HCT116 (cell line): ENCODE results near the gene MUTYH. TPM values are rescaled to one million over a fixed set of nuclear protein-coding genes. Genes with fewer than 3 reads are reported as not detected.

Experiments used
- ATAC-seq: fragments of 200-7000 bp; cut with Tn5 transposase; 2 replicates; pipeline ENCODE4 v1.9.1; 2020; ENCODE audit warnings: mild to moderate bottlenecking, moderate library complexity
- BruUV-seq: library from RNA; stranded (reverse); fragments of 400-500 nt; replicated peaks from 2 replicates; lab custom pipeline; 2021; lab: Mats Ljungman, UMichigan
- CTCF ChIA-PET: fragments of 300-600 bp; sonication (Branson Sonifier 250); formaldehyde crosslinking; loops from one replicate; lab custom pipeline; 2021; ENCODE audit warnings: antibody characterized with exemption; lab: Charles Lee
- POLR2A ChIA-PET: fragments of 300-600, 350-600 bp; sonication (Branson Sonifier 250); formaldehyde crosslinking; loops from one replicate; lab custom pipeline; 2021; ENCODE audit warnings: antibody characterized with exemption; lab: Charles Lee
- RAD21 ChIA-PET, 2 experiments: fragments of 300-600 bp; sonication (Branson Sonifier 250); formaldehyde crosslinking; loops; one replicate each; lab custom pipeline; 2023; ENCODE audit warnings: low total read pairs in 2 of 2; ENCODE audit not compliant: uncharacterized antibody in 2 of 2, unreplicated experiment in 2 of 2, low non-redundant PET in 1 of 2; lab: Charles Lee
- DNase-seq: peaks from one replicate; pipeline ENCODE4 v3.0.0-alpha.2; 2010; ENCODE audit warnings: low read depth, low spot score
- H2AFZ ChIP-seq: fragments of 200-600 bp; shearing (Covaris generic), sonication (generic); 2 replicates; pipeline ENCODE4 v1.6.1; 2017; ENCODE audit warnings: low read depth, mixed run types, mixed read lengths, antibody characterized with exemption, low read length; ENCODE audit not compliant: poor library complexity, severe bottlenecking
- H3K27ac ChIP-seq: 2 replicates; pipeline ENCODE4 v1.5.1; 2012; ENCODE audit warnings: low read depth, low read length
- H3K27me3 ChIP-seq: fragments of 200-600 bp; sonication (generic); 2 replicates; pipeline ENCODE4 v1.6.1; 2016; ENCODE audit warnings: mixed run types, low read length, mixed read lengths; ENCODE audit not compliant: insufficient read depth
- H3K36me3 ChIP-seq, 2 experiments: fragments of 200-500 bp in 1 of 2; fragments of 200-600 bp in 1 of 2; sonication (Bioruptor generic) in 1 of 2; sonication (generic) in 1 of 2; 2 replicates each; pipeline versions ENCODE4 v1.5.1 to v1.6.1; 2014 to 2016; ENCODE audit warnings: low read length in 2 of 2, inconsistent platforms in 1 of 2, mixed read lengths in 1 of 2, mixed run types in 1 of 2; ENCODE audit not compliant: insufficient read depth in 2 of 2, control insufficient read depth in 1 of 2
- H3K4me1 ChIP-seq, 2 experiments: fragments of 200-600 bp in 1 of 2; sonication (generic) in 1 of 2; 2 replicates each; pipeline versions ENCODE4 v1.5.1 to v1.6.1; 2012 to 2017; ENCODE audit warnings: low read length in 2 of 2, inconsistent platforms in 1 of 2, mild to moderate bottlenecking in 1 of 2, mixed read lengths in 1 of 2, mixed run types in 1 of 2, moderate library complexity in 1 of 2; ENCODE audit not compliant: insufficient read depth in 2 of 2, control insufficient read depth in 1 of 2
- H3K4me2 ChIP-seq: fragments of 200-600 bp; sonication (generic); 2 replicates; pipeline ENCODE4 v1.6.1; 2017; ENCODE audit warnings: mixed run types, low read length, mixed read lengths
- H3K4me3 ChIP-seq, 2 experiments: fragments of 200-600 bp in 1 of 2; sonication (generic) in 1 of 2; replicated peaks in 1 of 2; 2 replicates each; pipeline ENCODE4 v1.5.1; 2011 to 2016; ENCODE audit warnings: low read length in 2 of 2, control low read depth in 1 of 2, low read depth in 1 of 2, mild to moderate bottlenecking in 1 of 2, mixed read lengths in 1 of 2, mixed run types in 1 of 2
- H3K79me2 ChIP-seq: fragments of 200-600 bp; sonication (generic); 2 replicates; pipeline ENCODE4 v1.6.1; 2017; ENCODE audit warnings: mild to moderate bottlenecking, mixed run types, low read length, moderate library complexity, mixed read lengths; ENCODE audit not compliant: insufficient read depth
- H3K9ac ChIP-seq: fragments of 200-600 bp; sonication (generic); 2 replicates; pipeline ENCODE4 v1.6.1; 2016; ENCODE audit warnings: low read length, mixed read lengths
- H3K9me2 ChIP-seq: fragments of 200-600 bp; sonication (generic), shearing (Covaris generic); 2 replicates; pipeline ENCODE4 v1.6.1; 2017; ENCODE audit warnings: mixed run types, mild to moderate bottlenecking, moderate library complexity; ENCODE audit not compliant: insufficient read depth
- H3K9me3 ChIP-seq, 2 experiments: fragments of 200-500 bp in 1 of 2; fragments of 200-600 bp in 1 of 2; sonication (Bioruptor generic) in 1 of 2; sonication (generic) in 1 of 2; 2 replicates each; pipeline ENCODE4 v1.6.1; 2014 to 2017; ENCODE audit warnings: low read length in 2 of 2, mixed read lengths in 2 of 2, inconsistent platforms in 1 of 2, low read depth in 1 of 2, mild to moderate bottlenecking in 1 of 2, mixed run types in 1 of 2, moderate library complexity in 1 of 2; ENCODE audit not compliant: control insufficient read depth in 1 of 2, insufficient read depth in 1 of 2
- H4K20me1 ChIP-seq: fragments of 200-600 bp; sonication (generic), shearing (Covaris generic); 2 replicates; pipeline ENCODE4 v1.6.1; 2017; ENCODE audit warnings: mixed run types, mild to moderate bottlenecking, moderate library complexity; ENCODE audit not compliant: insufficient read depth
- CBX3 ChIP-seq: IDR thresholded peaks from 2 replicates; pipeline ENCODE4 v1.6.1; 2012; ENCODE audit warnings: low read depth
- CTCF ChIP-seq, 3 experiments: fragments of 200-600 bp in 1 of 3; sonication (generic) in 1 of 3; IDR thresholded peaks in 2 of 3; conservative IDR thresholded peaks in 1 of 3; 2 replicates each; pipeline ENCODE4 v1.5.1; 2012 to 2017; ENCODE audit warnings: low read depth in 2 of 3, low read length in 2 of 3, antibody characterized with exemption in 1 of 3, borderline replicate concordance in 1 of 3, control low read depth in 1 of 3, mild to moderate bottlenecking in 1 of 3, mixed read lengths in 1 of 3, mixed run types in 1 of 3, moderate library complexity in 1 of 3; ENCODE audit not compliant: insufficient read depth in 1 of 3
- EGR1 ChIP-seq: IDR thresholded peaks from 2 replicates; pipeline ENCODE4 v1.6.1; 2012; ENCODE audit warnings: low read depth
- EZH2 ChIP-seq: fragments of 200-600 bp; sonication (generic); IDR thresholded peaks from 2 replicates; pipeline ENCODE4 v1.6.1; 2017; ENCODE audit warnings: antibody characterized with exemption, mixed run types
- FOSL1 ChIP-seq: IDR thresholded peaks from 2 replicates; pipeline ENCODE4 v1.6.1; 2012; ENCODE audit warnings: low read depth
- POLR2AphosphoS5 ChIP-seq: IDR thresholded peaks from 2 replicates; pipeline ENCODE4 v1.6.1; 2011; ENCODE audit warnings: mild to moderate bottlenecking, low read depth, low read length, moderate library complexity
- RAD21 ChIP-seq: IDR thresholded peaks from 2 replicates; pipeline ENCODE4 v1.6.1; 2012; ENCODE audit warnings: low read depth, mild to moderate bottlenecking
- REST ChIP-seq: IDR thresholded peaks from 2 replicates; pipeline ENCODE4 v1.6.1; 2012; ENCODE audit warnings: low read depth
- SIN3A ChIP-seq: IDR thresholded peaks from 2 replicates; pipeline ENCODE4 v1.6.1; 2012; ENCODE audit warnings: low read depth
- SRF ChIP-seq: IDR thresholded peaks from 2 replicates; pipeline ENCODE4 v1.6.1; 2012; ENCODE audit warnings: low read depth
- TCF7L2 ChIP-seq: IDR thresholded peaks from 2 replicates; pipeline ENCODE4 v1.7.0; 2011; ENCODE audit warnings: borderline replicate concordance, inconsistent platforms; ENCODE audit not compliant: insufficient read depth, insufficient read length; ENCODE audit errors: extremely low read depth
- YY1 ChIP-seq: IDR thresholded peaks from 2 replicates; pipeline ENCODE4 v1.6.1; 2011; ENCODE audit warnings: low read length, low read depth, moderate library complexity, mild to moderate bottlenecking; ENCODE audit not compliant: insufficient replicate concordance; ENCODE audit errors: extremely low read depth
- ZFX ChIP-seq: fragments of 450-650 bp; IDR thresholded peaks from 2 replicates; pipeline ENCODE4 v1.6.1; 2017
- ZNF274 ChIP-seq: fragments of 200-500 bp; sonication (Bioruptor generic); IDR thresholded peaks from 2 replicates; pipeline ENCODE4 v1.6.1; 2014; ENCODE audit warnings: mild to moderate bottlenecking, low read depth, low read length, inconsistent platforms
- intact Hi-C: fragments of 100-400 bp; cut with micrococcal nuclease; formaldehyde crosslinking; loops from 2 replicates; pipeline ENCODE4 v1.10.0; 2022
- total RNA-seq: library from RNA; stranded (reverse); gene quantifications from one replicate; pipeline ENCODE4 v1.2.1, GENCODE V29; 2021; ENCODE audit not compliant: unreplicated experiment
- TF ChIP-seq, protein P1 (sequence below): IDR thresholded peaks from 2 replicates; pipeline ENCODE4 v1.6.1; 2012
- TF ChIP-seq, protein P2 (sequence below): IDR thresholded peaks from 2 replicates; pipeline ENCODE4 v1.6.1; 2012
- TF ChIP-seq, protein P3 (sequence below): IDR thresholded peaks from 2 replicates; pipeline ENCODE4 v1.6.1; 2011; ENCODE audit warnings: mild to moderate bottlenecking, low read length, moderate library complexity; ENCODE audit not compliant: insufficient replicate concordance; ENCODE audit errors: extremely low read depth

The MUTYH gene
- total RNA-seq, 1 experiment from 2014 or later = 44.8 TPM

DNA sequence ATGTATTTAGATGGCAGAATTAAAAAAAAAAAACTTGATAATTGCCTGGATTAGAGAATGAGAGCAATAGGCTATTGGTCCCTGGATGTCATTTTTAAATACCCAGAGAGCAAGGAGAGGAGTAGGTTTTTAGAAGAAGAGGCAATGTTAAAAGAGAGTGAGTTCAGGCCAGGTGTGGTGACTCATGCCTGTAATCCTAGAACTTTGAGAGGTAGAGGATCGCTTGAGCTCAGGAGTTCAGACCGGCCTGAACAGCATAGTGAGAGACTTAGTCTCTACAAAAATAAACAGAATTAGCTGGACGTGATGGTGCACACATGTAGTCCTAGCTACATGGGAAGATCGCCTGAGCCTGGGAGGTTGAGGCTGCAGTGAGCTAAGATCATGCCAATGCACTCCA is 15.9 kb upstream of the MUTYH start (continued):
- TF ChIP-seq CBX3 (peak; percentile 15; the same call in 1 of the 2 replicates), EZH2 (no peak)

DNA sequence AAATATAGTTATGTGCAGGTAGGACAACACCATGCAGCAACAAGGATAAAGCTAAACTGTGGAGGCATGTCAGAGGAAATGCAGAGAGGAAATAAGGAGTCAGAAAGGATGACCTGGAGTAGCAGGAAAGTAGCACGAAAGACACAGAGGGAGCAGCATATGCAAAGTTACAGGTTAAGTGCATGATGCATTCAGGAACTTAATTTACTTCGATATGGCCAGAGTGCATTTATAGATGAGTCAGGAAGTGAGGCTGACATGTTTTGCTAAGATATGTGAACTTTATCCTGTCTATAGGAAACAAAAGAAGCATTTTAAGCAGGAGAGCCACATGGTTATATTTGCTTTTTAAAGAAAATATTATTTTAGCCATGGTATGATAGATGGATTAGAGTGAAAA is 15.4 kb upstream of the MUTYH start:
- no peak for DNase-seq
- Histone ChIP-seq H3K4me1 (peaks cover 13 to 20% of the 10 kb centered on the region in 2 experiments), H3K79me2 (no peaks in the 10 kb centered on the region), H3K9me2 (no peaks in the 10 kb centered on the region), H3K36me3 (no peaks in the 10 kb centered on the region), H3K27ac (no peak overlapping the region), H3K4me2 (peak overlapping the region; percentile 49), H3K27me3 (no peaks in the 10 kb centered on the region), H3K4me3 (no peak overlapping the region), H3K9ac (no peak overlapping the region), H3K9me3 (no peaks in the 10 kb centered on the region), H4K20me1 (no peaks in the 10 kb centered on the region), H2AFZ (no peak overlapping the region)
- ATAC-seq = no peak
- intact Hi-C loops = no loop called here
- ChIA-PET RAD21 (interaction anchor here in 1 of 2 experiments (1.1 kb wide), 1 partner anchor 137 kb away, joined by 3 read pairs; no protein-coding TSS in a partner anchor), CTCF (interaction anchor here (0.9 to 2.7 kb wide), 3 partner anchors 137 to 341 kb away, joined by 3 to 11 read pairs (median 5); partner anchors contain the start of genes CCDC163 and MMACHC), POLR2A (interaction anchor here (1.0 to 2.1 kb wide), 3 partner anchors 16 to 341 kb away, joined by 3 to 11 read pairs (median 4); partner anchors contain the start of genes MUTYH and TOE1)
- BruUV-seq = no TSS peak
- TF ChIP-seq YY1 = no peak
- TF ChIP-seq SIN3A = no peak
- TF ChIP-seq EGR1 = no peak
- no peak for TF ChIP-seq RAD21
- TF ChIP-seq, protein P1, sequence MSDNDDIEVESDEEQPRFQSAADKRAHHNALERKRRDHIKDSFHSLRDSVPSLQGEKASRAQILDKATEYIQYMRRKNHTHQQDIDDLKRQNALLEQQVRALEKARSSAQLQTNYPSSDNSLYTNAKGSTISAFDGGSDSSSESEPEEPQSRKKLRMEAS = no peak
- TF ChIP-seq CTCF (IDR thresholded peaks at IDR 0.05 in 2 of 3, conservative IDR thresholded peaks at IDR 0.05 in 1 of 3; ENCODE audit: borderline replicate concordance in 1 of 3, insufficient read depth in 1 of 3, low read depth in 2 of 3, low read length in 2 of 3) = no peak
- TF ChIP-seq SRF = no peak
- TF ChIP-seq FOSL1 = no peak
- TF ChIP-seq ZFX = no peak
- no peak for TF ChIP-seq TCF7L2
- no peak for TF ChIP-seq ZNF274
- TF ChIP-seq EZH2 = no peak
- TF ChIP-seq, protein P2, sequence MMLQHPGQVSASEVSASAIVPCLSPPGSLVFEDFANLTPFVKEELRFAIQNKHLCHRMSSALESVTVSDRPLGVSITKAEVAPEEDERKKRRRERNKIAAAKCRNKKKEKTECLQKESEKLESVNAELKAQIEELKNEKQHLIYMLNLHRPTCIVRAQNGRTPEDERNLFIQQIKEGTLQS = no peak
- no peak for TF ChIP-seq CBX3
- TF ChIP-seq REST = no peak
- TF ChIP-seq POLR2AphosphoS5 = no peak
- TF ChIP-seq, protein P3, sequence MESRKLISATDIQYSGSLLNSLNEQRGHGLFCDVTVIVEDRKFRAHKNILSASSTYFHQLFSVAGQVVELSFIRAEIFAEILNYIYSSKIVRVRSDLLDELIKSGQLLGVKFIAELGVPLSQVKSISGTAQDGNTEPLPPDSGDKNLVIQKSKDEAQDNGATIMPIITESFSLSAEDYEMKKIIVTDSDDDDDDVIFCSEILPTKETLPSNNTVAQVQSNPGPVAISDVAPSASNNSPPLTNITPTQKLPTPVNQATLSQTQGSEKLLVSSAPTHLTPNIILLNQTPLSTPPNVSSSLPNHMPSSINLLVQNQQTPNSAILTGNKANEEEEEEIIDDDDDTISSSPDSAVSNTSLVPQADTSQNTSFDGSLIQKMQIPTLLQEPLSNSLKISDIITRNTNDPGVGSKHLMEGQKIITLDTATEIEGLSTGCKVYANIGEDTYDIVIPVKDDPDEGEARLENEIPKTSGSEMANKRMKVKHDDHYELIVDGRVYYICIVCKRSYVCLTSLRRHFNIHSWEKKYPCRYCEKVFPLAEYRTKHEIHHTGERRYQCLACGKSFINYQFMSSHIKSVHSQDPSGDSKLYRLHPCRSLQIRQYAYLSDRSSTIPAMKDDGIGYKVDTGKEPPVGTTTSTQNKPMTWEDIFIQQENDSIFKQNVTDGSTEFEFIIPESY = no peak
